OCI-LY3 (cell line): ENCODE measurements around the gene TMEM176A.

Experiments
- EZH2phosphoT487 ChIP-seq: fragments of 200-600 bp; shearing (Covaris generic); IDR thresholded peaks from 2 replicates; pipeline ENCODE4 v1.6.1; 2018; ENCODE audit warnings: antibody characterized with exemption, mixed run types, low read depth
- TF ChIP-seq, protein P1 (sequence below): fragments of 200-600, 300-600 bp; sonication (generic); IDR thresholded peaks from 2 replicates; pipeline ENCODE4 v1.5.1; 2014; ENCODE audit warnings: antibody characterized with exemption, low read length, low read depth

DNA sequence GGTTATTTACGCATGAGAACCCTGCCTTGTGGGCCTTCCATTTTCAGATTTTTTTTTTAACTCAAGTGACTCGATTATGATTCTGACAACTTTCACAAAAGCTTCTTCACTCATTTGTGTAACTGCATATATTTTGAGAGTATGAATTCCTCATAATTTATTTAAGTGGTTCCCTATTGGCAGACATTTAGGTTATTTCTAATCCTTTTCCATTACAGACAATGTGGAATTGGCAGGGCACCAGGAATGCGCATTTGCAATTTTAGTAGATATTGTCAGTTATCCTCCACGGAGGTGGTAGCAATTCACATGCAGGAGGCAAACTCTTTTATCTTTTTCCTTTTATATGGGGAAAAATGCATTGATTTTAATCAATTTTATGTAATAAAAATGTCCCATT lies 2.9 kb upstream of the TMEM176A start:
- TF ChIP-seq, protein P1, sequence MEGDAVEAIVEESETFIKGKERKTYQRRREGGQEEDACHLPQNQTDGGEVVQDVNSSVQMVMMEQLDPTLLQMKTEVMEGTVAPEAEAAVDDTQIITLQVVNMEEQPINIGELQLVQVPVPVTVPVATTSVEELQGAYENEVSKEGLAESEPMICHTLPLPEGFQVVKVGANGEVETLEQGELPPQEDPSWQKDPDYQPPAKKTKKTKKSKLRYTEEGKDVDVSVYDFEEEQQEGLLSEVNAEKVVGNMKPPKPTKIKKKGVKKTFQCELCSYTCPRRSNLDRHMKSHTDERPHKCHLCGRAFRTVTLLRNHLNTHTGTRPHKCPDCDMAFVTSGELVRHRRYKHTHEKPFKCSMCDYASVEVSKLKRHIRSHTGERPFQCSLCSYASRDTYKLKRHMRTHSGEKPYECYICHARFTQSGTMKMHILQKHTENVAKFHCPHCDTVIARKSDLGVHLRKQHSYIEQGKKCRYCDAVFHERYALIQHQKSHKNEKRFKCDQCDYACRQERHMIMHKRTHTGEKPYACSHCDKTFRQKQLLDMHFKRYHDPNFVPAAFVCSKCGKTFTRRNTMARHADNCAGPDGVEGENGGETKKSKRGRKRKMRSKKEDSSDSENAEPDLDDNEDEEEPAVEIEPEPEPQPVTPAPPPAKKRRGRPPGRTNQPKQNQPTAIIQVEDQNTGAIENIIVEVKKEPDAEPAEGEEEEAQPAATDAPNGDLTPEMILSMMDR, result no peak
- no peak for TF ChIP-seq EZH2phosphoT487
